ENCODE data around the gene ULK3.

ULK3 gene

DNA sequence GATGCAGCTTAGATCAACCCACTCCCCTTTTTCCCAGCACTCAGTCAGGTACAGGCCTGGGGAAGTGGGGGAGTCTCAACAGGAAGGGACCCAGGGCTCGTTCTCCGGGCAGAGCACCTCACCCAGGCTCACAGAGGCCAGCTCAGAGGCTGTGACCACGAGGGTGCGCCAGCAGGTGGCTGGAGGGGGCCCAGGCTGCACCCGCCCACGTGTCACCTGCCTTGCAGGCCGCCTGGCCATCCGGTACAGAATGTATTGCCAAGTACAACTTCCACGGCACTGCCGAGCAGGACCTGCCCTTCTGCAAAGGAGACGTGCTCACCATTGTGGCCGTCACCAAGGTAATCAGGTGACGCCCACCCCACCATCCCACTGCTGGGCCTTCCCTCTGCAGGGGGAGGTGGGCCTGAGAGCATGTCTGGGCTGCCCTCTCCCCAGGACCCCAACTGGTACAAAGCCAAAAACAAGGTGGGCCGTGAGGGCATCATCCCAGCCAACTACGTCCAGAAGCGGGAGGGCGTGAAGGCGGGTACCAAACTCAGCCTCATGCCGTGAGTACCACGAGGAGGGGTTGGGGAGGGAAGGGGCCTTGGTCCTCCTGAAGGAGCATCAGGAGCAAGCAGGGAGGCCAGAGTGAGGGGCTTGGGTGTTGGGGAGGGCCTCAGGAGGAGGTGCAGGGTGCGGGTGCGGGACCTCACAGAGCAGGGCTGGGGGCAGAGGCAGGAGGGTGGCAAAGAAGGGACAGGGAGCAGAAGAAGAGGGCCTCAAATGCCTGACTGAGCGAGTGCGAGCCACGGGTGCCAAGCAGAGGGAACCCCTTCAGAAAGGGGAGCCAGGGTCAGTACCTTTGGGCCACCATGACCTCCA, 44.3 kb downstream of the ULK3 start:
- Histone ChIP-seq H3K9ac (ENCODE audit: low read length) (no peak overlapping the region), H3K36me3 (ENCODE audit: control insufficient read depth, insufficient read depth, low read length) (peaks cover 48% of the 10 kb centered on the region), H3K27ac (ENCODE audit: low read depth, low read length) (no peak overlapping the region), H3K4me1 (ENCODE audit: control insufficient read depth, insufficient read depth, low read length) (peaks cover 4% of the 10 kb centered on the region; the same call in 1 of the 2 replicates), H3K4me3 (ENCODE audit: low read depth, low read length) (no peak overlapping the region), H3K27me3 (ENCODE audit: control insufficient read depth, insufficient read depth, low read length) (no peaks in the 10 kb centered on the region), H3K9me3 (ENCODE audit: control insufficient read depth, insufficient read depth, low read depth, low read length) (no peaks in the 10 kb centered on the region)

DNA sequence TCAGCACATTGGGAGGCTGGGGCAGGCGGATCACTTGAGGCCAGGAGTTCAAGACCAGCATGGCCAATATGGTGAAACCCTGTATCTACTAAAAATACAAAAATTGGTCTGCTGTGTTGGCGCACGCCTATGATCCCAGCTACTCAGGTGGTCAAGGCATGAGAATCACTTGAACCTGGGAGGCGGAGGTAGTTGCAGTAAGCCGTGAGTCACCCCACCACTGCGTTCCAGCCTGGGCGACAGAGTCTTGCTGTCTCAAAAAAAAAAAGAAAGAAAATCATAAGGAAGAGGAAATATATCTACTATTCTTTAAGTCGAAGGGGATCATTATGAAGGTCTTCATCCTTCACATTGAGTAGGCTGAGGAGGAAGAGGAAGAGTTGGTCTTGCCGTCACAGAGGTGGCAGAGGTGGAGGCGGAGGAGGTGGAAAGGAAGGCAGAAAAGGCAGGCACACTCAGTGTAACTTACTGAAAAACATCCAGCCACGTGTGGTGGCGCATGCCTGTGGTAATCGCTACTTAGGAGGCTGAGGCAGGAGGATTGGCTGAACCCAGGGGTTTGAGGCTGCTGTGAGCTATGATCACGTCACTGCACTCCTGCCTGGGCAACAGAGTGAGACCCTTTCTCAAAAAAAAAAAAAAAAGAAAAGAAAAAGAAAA, 46.9 kb downstream of the ULK3 start:
- H3K9ac ChIP-seq (ENCODE audit: low read length), result no peak overlapping the region
- no peaks in the 10 kb centered on the region for H3K27me3 ChIP-seq (ENCODE audit: control insufficient read depth, insufficient read depth, low read length)
- H3K36me3 ChIP-seq (ENCODE audit: control insufficient read depth, insufficient read depth, low read length), result peaks cover 25% of the 10 kb centered on the region
- H3K27ac ChIP-seq (ENCODE audit: low read depth, low read length), result no peak overlapping the region
- peaks cover 20% of the 10 kb centered on the region; the same call in 1 of the 2 replicates for H3K4me1 ChIP-seq (ENCODE audit: control insufficient read depth, insufficient read depth, low read length)
- no peaks in the 10 kb centered on the region for H3K9me3 ChIP-seq (ENCODE audit: control insufficient read depth, insufficient read depth, low read depth, low read length)
- H3K4me3 ChIP-seq (ENCODE audit: low read depth, low read length), result no peak overlapping the region

DNA sequence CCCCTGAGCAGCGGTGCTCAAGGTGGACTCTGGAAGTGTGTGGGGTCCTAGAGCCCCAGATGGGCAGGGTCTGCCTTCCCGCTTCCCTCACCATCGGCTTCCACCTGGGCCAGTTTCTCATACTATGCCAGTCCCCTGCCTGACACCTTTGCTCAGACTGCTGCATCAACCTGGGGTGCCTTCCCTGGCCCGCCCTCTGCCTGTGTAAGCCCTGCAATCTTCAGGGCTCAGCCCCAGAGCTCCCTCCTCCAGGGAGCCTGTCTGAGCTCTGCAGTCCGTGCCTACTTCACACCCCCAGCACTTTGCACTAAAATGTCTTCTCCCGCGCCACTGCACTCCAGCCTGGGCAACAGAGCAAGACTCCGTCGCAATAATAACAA, 48.0 kb downstream of the ULK3 start:
- Histone ChIP-seq H3K9ac (ENCODE audit: low read length) (no peak overlapping the region), H3K27ac (ENCODE audit: low read depth, low read length) (no peak overlapping the region), H3K4me3 (ENCODE audit: low read depth, low read length) (no peak overlapping the region), H3K36me3 (ENCODE audit: control insufficient read depth, insufficient read depth, low read length) (peaks cover 17% of the 10 kb centered on the region), H3K4me1 (ENCODE audit: control insufficient read depth, insufficient read depth, low read length) (peaks cover 19% of the 10 kb centered on the region; the same call in 1 of the 2 replicates), H3K9me3 (ENCODE audit: control insufficient read depth, insufficient read depth, low read depth, low read length) (no peaks in the 10 kb centered on the region), H3K27me3 (ENCODE audit: control insufficient read depth, insufficient read depth, low read length) (no peaks in the 10 kb centered on the region)

DNA sequence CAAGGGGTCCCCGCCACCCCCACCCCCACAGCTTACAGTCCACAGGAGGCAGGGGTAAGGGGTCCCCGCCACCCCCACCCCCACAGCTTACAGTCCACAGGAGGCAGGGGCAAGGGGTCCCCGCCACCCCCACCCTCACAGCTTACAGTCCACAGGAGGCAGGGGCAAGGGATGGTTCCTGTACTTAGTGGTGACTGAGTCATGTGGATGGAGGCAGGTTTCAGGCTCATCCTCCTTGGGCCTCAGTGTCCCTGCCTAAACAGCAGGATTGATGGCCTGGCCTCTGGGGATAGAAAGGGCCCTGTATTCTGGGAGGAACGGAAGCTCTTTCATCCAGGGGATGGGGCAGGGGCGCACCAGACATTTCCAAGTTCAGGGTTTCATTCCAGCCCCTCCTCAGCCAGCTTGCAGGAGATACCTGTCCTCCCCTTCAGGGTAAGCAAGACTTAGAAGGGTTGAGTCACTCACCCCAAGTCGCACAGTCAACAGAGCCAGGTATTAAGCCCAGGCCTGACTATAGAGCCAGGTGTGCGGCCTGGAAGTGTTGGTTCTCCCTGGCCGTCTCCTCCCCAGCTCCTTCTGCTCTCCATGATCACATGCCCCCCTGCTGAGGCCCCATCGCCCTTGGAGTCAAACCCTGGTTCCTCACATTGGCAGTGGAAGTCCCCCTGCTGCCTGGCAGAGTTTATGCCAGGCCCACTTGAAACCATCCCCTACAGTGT, 48.5 kb downstream of the ULK3 start:
- no peaks in the 10 kb centered on the region for H3K9me3 ChIP-seq (ENCODE audit: control insufficient read depth, insufficient read depth, low read depth, low read length)
- H3K36me3 ChIP-seq (ENCODE audit: control insufficient read depth, insufficient read depth, low read length), result peaks cover 12% of the 10 kb centered on the region
- no peak overlapping the region for H3K27ac ChIP-seq (ENCODE audit: low read depth, low read length)
- H3K4me3 ChIP-seq (ENCODE audit: low read depth, low read length), result no peak overlapping the region
- H3K27me3 ChIP-seq (ENCODE audit: control insufficient read depth, insufficient read depth, low read length), result no peaks in the 10 kb centered on the region
- H3K4me1 ChIP-seq (ENCODE audit: control insufficient read depth, insufficient read depth, low read length), result peaks cover 21% of the 10 kb centered on the region
- no peak overlapping the region for H3K9ac ChIP-seq (ENCODE audit: low read length)

DNA sequence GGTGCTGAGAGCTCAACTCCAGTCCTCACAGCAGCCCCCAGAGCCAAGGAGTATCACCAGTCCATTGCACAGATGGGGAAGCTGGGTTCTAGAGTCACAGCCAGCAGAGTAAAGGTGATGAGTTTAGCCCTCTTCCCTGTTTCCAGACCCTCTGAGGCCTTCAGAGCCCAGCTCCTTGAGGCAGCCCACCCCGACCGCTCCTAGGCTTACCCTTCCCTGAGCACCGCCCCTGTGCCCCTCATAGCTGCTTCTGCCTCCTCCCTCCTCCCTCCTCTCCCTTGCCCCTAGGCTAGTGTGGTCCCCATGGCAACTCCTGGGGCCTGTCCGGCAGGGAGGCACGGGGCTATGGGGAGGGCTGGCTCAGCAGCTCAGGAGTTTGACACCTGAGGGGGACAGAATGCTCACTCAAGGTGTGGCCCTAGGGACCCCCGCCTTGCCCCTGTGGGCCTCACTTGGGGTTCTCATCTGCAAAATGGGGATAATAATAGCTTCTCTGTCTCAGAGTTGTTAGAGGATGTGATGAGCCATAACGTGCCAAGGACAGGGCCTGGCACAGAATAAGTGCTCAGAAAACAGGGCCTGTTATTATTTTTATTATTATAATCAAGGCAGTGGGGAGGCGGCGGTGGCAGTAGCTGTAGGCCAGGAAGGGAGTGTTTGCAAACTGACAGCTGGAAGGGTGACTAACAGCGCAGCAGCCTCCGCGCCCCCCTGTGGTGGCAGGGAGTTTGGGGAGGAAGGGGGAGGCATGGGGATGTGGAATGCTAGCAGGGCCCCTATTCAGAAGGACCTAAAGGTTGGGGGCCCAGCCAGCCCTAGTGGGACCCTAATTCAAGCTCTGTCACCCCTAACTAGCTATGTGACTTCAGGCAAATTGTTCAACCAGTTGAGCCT, 49.6 kb downstream of the ULK3 start:
- Histone ChIP-seq H3K9me3 (ENCODE audit: control insufficient read depth, insufficient read depth, low read depth, low read length) (no peaks in the 10 kb centered on the region), H3K9ac (ENCODE audit: low read length) (no peak overlapping the region), H3K36me3 (ENCODE audit: control insufficient read depth, insufficient read depth, low read length) (peaks cover 3% of the 10 kb centered on the region; the same call in 1 of the 2 replicates), H3K4me3 (ENCODE audit: low read depth, low read length) (no peak overlapping the region), H3K27ac (ENCODE audit: low read depth, low read length) (no peak overlapping the region), H3K4me1 (ENCODE audit: control insufficient read depth, insufficient read depth, low read length) (peaks cover 31% of the 10 kb centered on the region), H3K27me3 (ENCODE audit: control insufficient read depth, insufficient read depth, low read length) (no peaks in the 10 kb centered on the region)

DNA sequence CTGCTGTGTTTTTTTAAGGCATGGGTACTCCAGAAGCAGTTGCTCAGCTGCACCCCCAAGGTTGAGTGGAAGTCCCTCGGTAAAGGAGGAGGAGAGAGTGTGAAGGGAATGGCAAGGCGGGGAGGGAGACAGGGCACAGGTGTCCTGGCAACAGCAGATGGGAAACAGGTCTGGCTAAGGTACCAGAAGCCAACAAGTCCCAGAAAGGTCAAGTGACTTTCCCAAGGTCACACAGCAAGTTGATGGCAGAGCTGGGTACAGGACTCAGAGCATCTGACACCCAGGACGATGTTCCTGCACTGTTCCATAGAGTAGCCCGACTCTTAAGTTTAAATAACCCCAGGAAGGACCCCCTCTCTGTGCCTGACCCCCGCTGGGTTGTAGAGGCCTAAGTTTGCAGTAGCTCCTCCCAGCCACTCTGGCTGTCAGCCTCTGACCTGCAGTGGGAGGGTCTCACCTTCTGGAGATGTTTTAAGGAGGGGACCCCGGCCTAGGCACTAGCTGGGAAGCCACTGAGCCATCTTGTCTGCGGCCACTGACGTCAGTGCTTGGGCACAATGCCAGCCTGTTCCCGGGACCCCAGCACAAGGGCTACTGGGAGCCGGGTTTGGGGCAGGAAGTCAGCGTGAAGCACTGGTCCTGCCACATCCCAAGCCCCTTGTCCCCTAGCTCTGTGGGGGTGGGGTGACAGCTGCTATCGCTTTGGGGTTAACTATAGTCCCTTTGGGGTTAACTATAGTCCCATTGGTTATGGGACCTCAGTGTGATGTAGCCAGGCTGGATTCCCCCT, 50.5 kb downstream of the ULK3 start:
- Histone ChIP-seq H3K9ac (ENCODE audit: low read length) (no peak overlapping the region), H3K4me3 (ENCODE audit: low read depth, low read length) (no peak overlapping the region), H3K27me3 (ENCODE audit: control insufficient read depth, insufficient read depth, low read length) (no peaks in the 10 kb centered on the region), H3K9me3 (ENCODE audit: control insufficient read depth, insufficient read depth, low read depth, low read length) (no peaks in the 10 kb centered on the region), H3K27ac (ENCODE audit: low read depth, low read length) (no peak overlapping the region), H3K36me3 (ENCODE audit: control insufficient read depth, insufficient read depth, low read length) (no peaks in the 10 kb centered on the region), H3K4me1 (ENCODE audit: control insufficient read depth, insufficient read depth, low read length) (peaks cover 39% of the 10 kb centered on the region)

DNA sequence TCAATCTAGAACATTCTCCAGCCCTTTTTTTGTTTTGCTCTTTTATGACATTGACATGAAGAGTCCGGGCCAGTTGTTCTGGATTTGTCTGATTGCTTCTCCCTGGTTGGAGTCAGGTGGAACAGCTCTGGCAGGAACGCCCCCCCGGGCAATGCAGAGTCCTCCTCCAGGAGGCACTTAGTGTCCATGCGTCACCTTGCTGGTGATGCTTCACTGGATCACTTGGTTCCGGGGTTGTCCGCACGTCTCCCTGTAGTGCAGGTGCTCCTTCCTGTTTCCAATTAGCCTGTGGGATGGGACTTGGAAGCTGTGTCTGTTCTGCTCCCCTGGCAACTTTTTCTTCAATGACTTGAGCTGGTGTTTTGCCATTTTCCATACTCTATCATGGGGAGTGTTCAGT, 51.3 kb downstream of the ULK3 start:
- Histone ChIP-seq H3K4me1 (ENCODE audit: control insufficient read depth, insufficient read depth, low read length) (peaks cover 41% of the 10 kb centered on the region), H3K9me3 (ENCODE audit: control insufficient read depth, insufficient read depth, low read depth, low read length) (no peaks in the 10 kb centered on the region), H3K27ac (ENCODE audit: low read depth, low read length) (no peak overlapping the region), H3K4me3 (ENCODE audit: low read depth, low read length) (no peak overlapping the region), H3K36me3 (ENCODE audit: control insufficient read depth, insufficient read depth, low read length) (no peaks in the 10 kb centered on the region), H3K9ac (ENCODE audit: low read length) (no peak overlapping the region), H3K27me3 (ENCODE audit: control insufficient read depth, insufficient read depth, low read length) (no peaks in the 10 kb centered on the region)

DNA sequence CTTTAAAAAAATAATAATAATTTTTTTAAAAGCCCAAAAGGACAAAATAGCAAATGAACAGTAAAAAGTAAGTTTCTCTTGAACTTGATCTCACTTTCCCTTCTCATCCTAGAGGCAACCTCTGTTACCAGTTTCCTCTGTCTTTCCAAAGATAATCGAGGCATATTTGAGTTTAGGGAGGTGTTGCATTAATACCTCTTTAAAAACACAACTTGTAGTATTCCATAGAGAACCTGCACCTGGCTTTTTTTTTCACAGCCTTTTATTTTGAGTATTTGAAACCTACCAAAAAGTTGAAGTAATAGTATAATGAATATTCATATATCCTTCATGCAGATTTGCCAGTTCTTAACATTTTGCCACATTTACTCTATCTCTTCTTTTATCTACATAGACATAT, 51.9 kb downstream of the ULK3 start:
- Histone ChIP-seq H3K4me3 (ENCODE audit: low read depth, low read length) (no peak overlapping the region), H3K4me1 (ENCODE audit: control insufficient read depth, insufficient read depth, low read length) (peaks cover 41% of the 10 kb centered on the region), H3K27ac (ENCODE audit: low read depth, low read length) (no peak overlapping the region), H3K27me3 (ENCODE audit: control insufficient read depth, insufficient read depth, low read length) (no peaks in the 10 kb centered on the region), H3K36me3 (ENCODE audit: control insufficient read depth, insufficient read depth, low read length) (no peaks in the 10 kb centered on the region), H3K9me3 (ENCODE audit: control insufficient read depth, insufficient read depth, low read depth, low read length) (no peaks in the 10 kb centered on the region), H3K9ac (ENCODE audit: low read length) (no peak overlapping the region)

DNA sequence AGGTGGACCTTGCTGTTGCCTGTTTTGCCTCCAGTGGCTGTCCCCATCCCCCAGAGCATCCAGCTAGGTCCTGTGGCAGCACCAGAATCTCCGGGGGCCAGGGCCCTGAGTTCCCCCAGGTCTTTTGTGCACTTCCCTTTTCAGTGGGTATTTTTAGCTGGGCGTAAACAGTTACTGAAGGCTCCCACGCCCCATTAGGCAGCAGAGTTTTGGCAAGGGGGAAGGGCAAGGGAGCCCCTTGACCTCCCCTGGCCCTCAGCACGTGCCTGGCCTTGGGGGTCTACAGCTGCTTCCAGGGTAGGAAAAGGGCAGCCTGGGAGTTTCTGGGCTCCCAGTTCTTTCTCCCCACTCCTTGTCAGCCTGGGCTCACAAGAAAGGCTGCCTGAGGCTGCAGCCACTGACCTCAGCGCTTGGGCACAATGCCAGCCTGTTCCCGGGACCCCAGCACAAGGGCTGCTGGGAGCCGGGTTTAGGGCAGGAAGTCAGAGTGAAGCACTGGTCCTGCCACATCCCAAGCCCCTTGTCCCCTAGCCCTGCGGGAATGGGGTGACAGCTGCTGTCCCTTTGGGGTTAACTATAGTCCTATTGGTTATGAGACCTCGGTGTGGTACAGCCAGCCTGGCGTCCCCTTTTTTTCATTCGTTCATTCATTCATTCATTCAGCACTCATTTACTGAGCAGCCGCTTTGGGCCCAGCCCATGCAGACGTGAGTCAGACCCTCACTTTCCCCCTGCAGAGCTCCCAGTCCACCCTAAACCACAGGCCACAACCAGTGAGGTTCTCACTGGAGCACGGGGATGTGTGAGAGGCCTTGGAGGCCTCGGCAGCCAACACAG, 52.7 kb downstream of the ULK3 start:
- Histone ChIP-seq H3K4me1 (ENCODE audit: control insufficient read depth, insufficient read depth, low read length) (peaks cover 44% of the 10 kb centered on the region), H3K36me3 (ENCODE audit: control insufficient read depth, insufficient read depth, low read length) (no peaks in the 10 kb centered on the region)

More for the DNA sequence above, 52.7 kb downstream of the ULK3 start:
- Histone ChIP-seq H3K4me3 (ENCODE audit: low read depth, low read length) (no peak overlapping the region), H3K27ac (ENCODE audit: low read depth, low read length) (no peak overlapping the region), H3K27me3 (ENCODE audit: control insufficient read depth, insufficient read depth, low read length) (no peaks in the 10 kb centered on the region), H3K9ac (ENCODE audit: low read length) (no peak overlapping the region), H3K9me3 (ENCODE audit: control insufficient read depth, insufficient read depth, low read depth, low read length) (no peaks in the 10 kb centered on the region)

Measured in HUES6 (cell line).